ENCODE measurements around the gene COX4I2. TPM values are rescaled to one million over a fixed set of nuclear protein-coding genes. Genes with fewer than 3 reads are reported as not detected.
A peak's percentile ranks its signal among the peaks of the same experiment; 100 is the strongest.

Gene COX4I2
- total and polyA plus RNA-seq, 4 experiments from 2014 or later, result not detected

DNA sequence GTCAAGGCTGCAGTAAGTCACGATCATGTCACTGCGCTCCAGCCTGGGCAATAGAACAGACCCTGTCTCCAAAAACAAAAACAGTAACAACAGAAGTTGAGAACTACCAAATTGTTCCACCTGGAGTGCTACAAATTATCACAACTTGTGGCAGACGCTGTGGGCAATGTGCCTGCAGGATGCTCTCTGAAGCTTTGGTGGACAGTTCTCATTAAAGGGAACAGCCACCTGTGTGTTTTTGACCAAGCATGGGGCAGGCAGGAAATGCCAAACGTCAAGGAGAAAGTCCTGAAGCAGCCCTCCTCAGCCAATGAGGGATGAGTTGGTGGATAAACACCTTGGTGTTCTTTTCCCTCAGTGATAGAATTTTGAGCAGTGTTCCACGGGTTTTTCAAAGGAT is 15.8 kb downstream of the COX4I2 start:
- Mint-ChIP-seq H3K4me1 (no peaks in the 10 kb centered on the region), H3K9me3 (no peaks in the 10 kb centered on the region), H3K36me3 (no peaks in the 10 kb centered on the region), H3K27ac (no peak overlapping the region), H3K4me3 (no peak overlapping the region), H3K27me3 (peaks cover 0 to 4% of the 10 kb centered on the region in 2 donors)
- no peak overlapping the region for H3K4me3 ChIP-seq (ENCODE audit: low read length in 2 of 2)
- H3K9me3 ChIP-seq (ENCODE audit: control insufficient read depth in 1 of 2, low read length in 2 of 2), result no peaks in the 10 kb centered on the region
- H3K36me3 ChIP-seq (ENCODE audit: insufficient read depth, low read length), result no peaks in the 10 kb centered on the region
- H3K4me1 ChIP-seq (ENCODE audit: insufficient read depth, low read length), result no peaks in the 10 kb centered on the region
- no peaks in the 10 kb centered on the region for H3K27me3 ChIP-seq (ENCODE audit: insufficient read depth, low read length)
- DNase-seq, result no peak
- CTCF ChIA-PET (ENCODE audit: partially characterized antibody), result no interaction called here
- POLR2A ChIA-PET (ENCODE audit: partially characterized antibody), result no interaction called here
- H3K27ac ChIP-seq (ENCODE audit: low read depth, low read length), result no peak overlapping the region
- intact Hi-C loops (cut with micrococcal nuclease), result no loop called here

DNA sequence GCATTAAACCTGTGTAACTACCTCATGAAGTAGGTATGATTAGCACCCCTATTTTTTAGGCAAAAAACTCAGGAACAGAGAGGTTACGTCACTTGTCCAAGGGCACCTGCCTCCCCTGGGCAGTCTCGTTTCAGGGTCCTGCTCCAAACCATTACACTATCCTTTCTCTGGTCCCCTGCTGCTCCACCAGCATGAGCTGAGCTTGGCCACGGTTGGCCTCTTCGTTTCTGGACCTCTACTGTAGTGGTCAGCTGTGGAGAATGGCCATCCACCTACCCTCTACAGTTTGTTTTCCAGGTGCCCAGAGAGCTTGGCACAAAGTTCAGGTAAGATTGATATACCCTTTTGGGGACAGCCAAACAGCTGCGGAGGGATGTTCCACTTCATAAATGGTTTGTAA is 16.8 kb downstream of the COX4I2 start:
- Mint-ChIP-seq H3K27me3 (peaks cover 0 to 4% of the 10 kb centered on the region in 2 donors), H3K36me3 (no peaks in the 10 kb centered on the region), H3K4me3 (no peak overlapping the region), H3K27ac (no peak overlapping the region), H3K4me1 (no peaks in the 10 kb centered on the region), H3K9me3 (no peaks in the 10 kb centered on the region)
- POLR2A ChIA-PET (ENCODE audit: partially characterized antibody), result no interaction called here
- intact Hi-C loops (cut with micrococcal nuclease), result no loop called here
- H3K4me3 ChIP-seq (ENCODE audit: low read length in 2 of 2), result no peak overlapping the region
- no peaks in the 10 kb centered on the region for H3K27me3 ChIP-seq (ENCODE audit: insufficient read depth, low read length)
- no peak for DNase-seq
- H3K9me3 ChIP-seq (ENCODE audit: control insufficient read depth in 1 of 2, low read length in 2 of 2), result no peaks in the 10 kb centered on the region
- H3K4me1 ChIP-seq (ENCODE audit: insufficient read depth, low read length), result no peaks in the 10 kb centered on the region
- CTCF ChIA-PET (ENCODE audit: partially characterized antibody), result interaction anchor here (0.7 to 1.2 kb wide), 2 partner anchors 42 to 69 kb away, joined by 4 to 5 read pairs; no protein-coding TSS in a partner anchor
- H3K36me3 ChIP-seq (ENCODE audit: insufficient read depth, low read length), result no peaks in the 10 kb centered on the region
- no peak overlapping the region for H3K27ac ChIP-seq (ENCODE audit: low read depth, low read length)

GRCh38 chr20:31661625-31662371 is 24.1 kb downstream of the COX4I2 start:
- Histone ChIP-seq H3K4me1 (ENCODE audit: insufficient read depth, low read length) (peaks cover 31% of the 10 kb centered on the region), H3K9me3 (ENCODE audit: control insufficient read depth in 1 of 2, low read length in 2 of 2) (no peaks in the 10 kb centered on the region), H3K27ac (ENCODE audit: low read depth, low read length) (peak overlapping the region; percentile 59), H3K36me3 (ENCODE audit: insufficient read depth, low read length) (peaks cover 17% of the 10 kb centered on the region), H3K27me3 (ENCODE audit: insufficient read depth, low read length) (no peaks in the 10 kb centered on the region), H3K4me3 (ENCODE audit: low read length in 2 of 2) (peak overlapping the region in 1 of 2 donors; percentile 70)
- peak overlapping the region; percentile 57 to 95 (median 89) for H3K27ac Mint-ChIP-seq
- intact Hi-C loops (cut with micrococcal nuclease), result loop anchor here (1.0 kb wide), 2 partner anchors 15 to 62 kb away; no protein-coding TSS in a partner anchor
- no peaks in the 10 kb centered on the region for H3K27me3 Mint-ChIP-seq
- peaks cover 21 to 43% (median 29%) of the 10 kb centered on the region in 4 donors for H3K4me1 Mint-ChIP-seq
- no peaks in the 10 kb centered on the region for H3K9me3 Mint-ChIP-seq
- ChIA-PET POLR2A (ENCODE audit: partially characterized antibody) (interaction anchor here (0.7 to 3.9 kb wide), 5 partner anchors 13 to 77 kb away, joined by 3 to 166 read pairs (median 11); partner anchors contain the start of genes BCL2L1 and TPX2), CTCF (ENCODE audit: partially characterized antibody) (interaction anchor here (0.7 to 9.7 kb wide), 32 partner anchors 9 to 201 kb away, joined by 3 to 581 read pairs (median 7); partner anchors contain the start of genes BCL2L1, ID1 and TPX2)
- peak; percentile 70 to 81 (median 73) for DNase-seq
- H3K4me3 Mint-ChIP-seq, result peak overlapping the region; percentile 83 to 93 (median 84)
- H3K36me3 Mint-ChIP-seq, result peaks cover 0 to 25% of the 10 kb centered on the region in 2 donors

DNA sequence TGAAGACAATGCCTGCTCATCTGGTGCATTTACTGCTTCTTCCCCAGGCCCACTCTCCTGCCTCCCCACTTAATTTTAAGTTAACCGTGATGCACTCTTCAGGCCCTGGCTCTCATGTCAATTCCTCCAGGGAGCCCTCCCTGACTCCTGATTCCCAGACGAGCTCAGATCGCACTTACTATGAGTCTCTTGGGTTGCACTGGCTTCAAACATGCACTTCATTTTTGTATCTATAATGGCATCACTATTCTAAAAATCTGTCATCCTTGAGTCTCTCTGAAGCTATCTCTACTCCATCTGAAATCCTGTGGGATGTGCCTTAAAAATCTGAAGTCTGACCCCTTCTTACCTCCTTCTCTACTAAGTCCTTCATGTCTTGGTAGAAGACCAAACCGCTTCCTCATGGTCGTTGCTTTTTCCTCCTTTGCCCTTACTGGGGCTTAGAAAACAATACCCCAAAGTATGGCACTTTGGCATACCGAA is 24.7 kb downstream of the COX4I2 start:
- Histone ChIP-seq H3K9me3 (ENCODE audit: control insufficient read depth in 1 of 2, low read length in 2 of 2) (no peaks in the 10 kb centered on the region), H3K27ac (ENCODE audit: low read depth, low read length) (peak overlapping the region; percentile 59), H3K4me3 (ENCODE audit: low read length in 2 of 2) (peak overlapping the region in 1 of 2 donors; percentile 70), H3K27me3 (ENCODE audit: insufficient read depth, low read length) (no peaks in the 10 kb centered on the region), H3K36me3 (ENCODE audit: insufficient read depth, low read length) (peaks cover 17% of the 10 kb centered on the region), H3K4me1 (ENCODE audit: insufficient read depth, low read length) (peaks cover 37% of the 10 kb centered on the region)
- intact Hi-C loops (cut with micrococcal nuclease), result no loop called here
- peaks cover 0 to 25% of the 10 kb centered on the region in 2 donors for H3K36me3 Mint-ChIP-seq
- no peak for DNase-seq
- H3K27ac Mint-ChIP-seq, result peak overlapping the region; percentile 55 to 93 (median 89)
- H3K4me1 Mint-ChIP-seq, result peaks cover 21 to 49% (median 34%) of the 10 kb centered on the region in 4 donors
- H3K9me3 Mint-ChIP-seq, result no peaks in the 10 kb centered on the region
- H3K4me3 Mint-ChIP-seq, result peak overlapping the region; percentile 83 to 93 (median 84)
- ChIA-PET CTCF (ENCODE audit: partially characterized antibody) (interaction anchor here (1.0 to 9.7 kb wide), 18 partner anchors 8 to 101 kb away, joined by 3 to 581 read pairs (median 10); partner anchors contain the start of genes BCL2L1 and TPX2), POLR2A (ENCODE audit: partially characterized antibody) (interaction anchor here (1.1 to 3.9 kb wide), 4 partner anchors 12 to 76 kb away, joined by 5 to 166 read pairs (median 16); partner anchors contain the start of genes BCL2L1 and TPX2)
- H3K27me3 Mint-ChIP-seq, result no peaks in the 10 kb centered on the region

- no peak overlapping the region for H3K4me3 Mint-ChIP-seq
- H3K4me1 ChIP-seq (ENCODE audit: insufficient read depth, low read length), result peaks cover 45% of the 10 kb centered on the region
- POLR2A ChIA-PET (ENCODE audit: partially characterized antibody), result interaction anchor here (0.6 to 2.9 kb wide), 3 partner anchors 53 to 64 kb away, joined by 4 to 38 read pairs (median 9); partner anchors contain the start of gene BCL2L1
- H3K9me3 Mint-ChIP-seq, result no peaks in the 10 kb centered on the region
- no peak overlapping the region for H3K27ac ChIP-seq (ENCODE audit: low read depth, low read length)
- CTCF ChIA-PET (ENCODE audit: partially characterized antibody), result interaction anchor here (0.7 to 9.7 kb wide), 6 partner anchors 11 to 65 kb away, joined by 3 to 581 read pairs (median 5); partner anchors contain the start of gene BCL2L1
- peaks cover 27 to 57% (median 42%) of the 10 kb centered on the region in 4 donors for H3K4me1 Mint-ChIP-seq
- no peaks in the 10 kb centered on the region for H3K27me3 ChIP-seq (ENCODE audit: insufficient read depth, low read length)
- H3K4me3 ChIP-seq (ENCODE audit: low read length in 2 of 2), result no peak overlapping the region
- peaks cover 0 to 31% of the 10 kb centered on the region in 2 donors for H3K36me3 Mint-ChIP-seq
- no peak for DNase-seq
- no peaks in the 10 kb centered on the region for H3K9me3 ChIP-seq (ENCODE audit: control insufficient read depth in 1 of 2, low read length in 2 of 2)
- H3K27ac Mint-ChIP-seq, result peak overlapping the region in 4 of 7 donors; percentile 55 to 93 (median 78)
- H3K27me3 Mint-ChIP-seq, result no peaks in the 10 kb centered on the region
- intact Hi-C loops (cut with micrococcal nuclease), result no loop called here
- H3K36me3 ChIP-seq (ENCODE audit: insufficient read depth, low read length), result peaks cover 17% of the 10 kb centered on the region
Measured at GRCh38 chr20:31663524-31663837, 25.8 kb downstream of the COX4I2 start.

GRCh38 chr20:31663838-31664695 is 26.4 kb downstream of the COX4I2 start:
- POLR2A ChIA-PET (ENCODE audit: partially characterized antibody), result interaction anchor here (0.6 to 2.9 kb wide), 4 partner anchors 12 to 63 kb away, joined by 4 to 38 read pairs (median 7); partner anchors contain the start of gene BCL2L1
- H3K4me3 ChIP-seq (ENCODE audit: low read length in 2 of 2), result no peak overlapping the region
- DNase-seq, result no peak
- Mint-ChIP-seq H3K4me1 (peaks cover 27 to 57% (median 42%) of the 10 kb centered on the region in 4 donors), H3K27ac (peak overlapping the region; percentile 53 to 93 (median 75)), H3K9me3 (no peaks in the 10 kb centered on the region), H3K36me3 (peaks cover 0 to 31% of the 10 kb centered on the region in 2 donors), H3K4me3 (no peak overlapping the region), H3K27me3 (no peaks in the 10 kb centered on the region)
- no peaks in the 10 kb centered on the region for H3K27me3 ChIP-seq (ENCODE audit: insufficient read depth, low read length)
- H3K4me1 ChIP-seq (ENCODE audit: insufficient read depth, low read length), result peaks cover 45% of the 10 kb centered on the region
- no peak overlapping the region for H3K27ac ChIP-seq (ENCODE audit: low read depth, low read length)
- intact Hi-C loops (cut with micrococcal nuclease), result no loop called here
- no peaks in the 10 kb centered on the region for H3K9me3 ChIP-seq (ENCODE audit: control insufficient read depth in 1 of 2, low read length in 2 of 2)
- CTCF ChIA-PET (ENCODE audit: partially characterized antibody), result interaction anchor here (0.9 to 9.7 kb wide), 7 partner anchors 10 to 64 kb away, joined by 3 to 581 read pairs (median 4); partner anchors contain the start of gene BCL2L1
- H3K36me3 ChIP-seq (ENCODE audit: insufficient read depth, low read length), result peaks cover 17% of the 10 kb centered on the region
